ENCODE data around the gene UCHL3. TPM values are rescaled to one million over a fixed set of nuclear protein-coding genes. Genes with fewer than 3 reads are reported as not detected.

The UCHL3 gene
- total RNA-seq, 1 donor from 2014 or later, result 34.3 TPM

- Mint-ChIP-seq H3K27me3 (ENCODE audit: low read depth) (peaks cover 4% of the 10 kb centered on the region), H3K4me3 (no peak overlapping the region), H3K36me3 (ENCODE audit: low read depth) (no peaks in the 10 kb centered on the region), H3K4me1 (peaks cover 6% of the 10 kb centered on the region), H3K9me3 (no peaks in the 10 kb centered on the region), H3K27ac (ENCODE audit: unreplicated experiment) (no peak overlapping the region)
- no peak for TF ChIP-seq CTCF (conservative IDR thresholded peaks at IDR 0.05)
- no peak for DNase-seq (ENCODE audit: low read depth, low spot score)
Observed at GRCh38 chr13:75645141-75645540, 95.5 kb downstream of the UCHL3 start.

GRCh38 chr13:75647126-75647784 lies 97.7 kb downstream of the UCHL3 start:
- Mint-ChIP-seq H3K4me3 (no peak overlapping the region), H3K27ac (ENCODE audit: unreplicated experiment) (no peak overlapping the region), H3K4me1 (peaks cover 6% of the 10 kb centered on the region), H3K36me3 (ENCODE audit: low read depth) (no peaks in the 10 kb centered on the region), H3K9me3 (no peaks in the 10 kb centered on the region), H3K27me3 (ENCODE audit: low read depth) (no peaks in the 10 kb centered on the region)
- TF ChIP-seq CTCF (conservative IDR thresholded peaks at IDR 0.05), result no peak
- DNase-seq (ENCODE audit: low read depth, low spot score), result no peak

- Mint-ChIP-seq H3K27me3 (ENCODE audit: low read depth) (no peaks in the 10 kb centered on the region), H3K4me3 (no peak overlapping the region), H3K4me1 (peaks cover 6% of the 10 kb centered on the region), H3K36me3 (ENCODE audit: low read depth) (no peaks in the 10 kb centered on the region), H3K9me3 (no peaks in the 10 kb centered on the region), H3K27ac (ENCODE audit: unreplicated experiment) (no peak overlapping the region)
- DNase-seq (ENCODE audit: low read depth, low spot score), result no peak
- no peak for TF ChIP-seq CTCF (conservative IDR thresholded peaks at IDR 0.05)
Observed at GRCh38 chr13:75648446-75648845, 98.9 kb downstream of the UCHL3 start.

- Mint-ChIP-seq H3K27me3 (ENCODE audit: low read depth) (no peaks in the 10 kb centered on the region), H3K9me3 (no peaks in the 10 kb centered on the region), H3K4me3 (no peak overlapping the region), H3K36me3 (ENCODE audit: low read depth) (no peaks in the 10 kb centered on the region), H3K4me1 (peaks cover 6% of the 10 kb centered on the region), H3K27ac (ENCODE audit: unreplicated experiment) (no peak overlapping the region)
- TF ChIP-seq CTCF (conservative IDR thresholded peaks at IDR 0.05), result no peak
- no peak for DNase-seq (ENCODE audit: low read depth, low spot score)
Observed at GRCh38 chr13:75651013-75651412, 101.4 kb downstream of the UCHL3 start.

GRCh38 chr13:75652726-75653125 lies 103.1 kb downstream of the UCHL3 start:
- H3K27me3 Mint-ChIP-seq (ENCODE audit: low read depth), result no peaks in the 10 kb centered on the region

More at GRCh38 chr13:75652726-75653125, 103.1 kb downstream of the UCHL3 start:
- no peak overlapping the region for H3K27ac Mint-ChIP-seq (ENCODE audit: unreplicated experiment)
- no peaks in the 10 kb centered on the region for H3K9me3 Mint-ChIP-seq
- no peak for TF ChIP-seq CTCF (conservative IDR thresholded peaks at IDR 0.05)
- H3K36me3 Mint-ChIP-seq (ENCODE audit: low read depth), result no peaks in the 10 kb centered on the region
- no peak for DNase-seq (ENCODE audit: low read depth, low spot score)
- no peak overlapping the region for H3K4me3 Mint-ChIP-seq
- H3K4me1 Mint-ChIP-seq, result peaks cover 6% of the 10 kb centered on the region

Other genes with a start within 250 kb of the UCHL3 start
- gene TBC1D4, start 67.6 kb upstream of the UCHL3 start, total RNA-seq, result 13.3 and 13.4 TPM in 2 replicates
- 125 and 128 TPM in 2 replicates for gene COMMD6, start 11.9 kb upstream of the UCHL3 start, total RNA-seq
- 3.5 and 4.8 TPM in 2 replicates for gene LMO7, start 86.5 kb downstream of the UCHL3 start, total RNA-seq

All from neural crest cell (in vitro differentiated cells).